Measurements from ENCODE around the gene MYO9A.

GRCh38 chr15:72098040-72098439, 19.9 kb downstream of the MYO9A start:
- TF ChIP-seq POLR2A (IDR thresholded peaks at IDR 0.05) (no peak), CTCF (IDR thresholded peaks at IDR 0.05) (no peak), EP300 (IDR thresholded peaks at IDR 0.05) (no peak)
